Astrocyte (in vitro differentiated cells and primary cell): ENCODE measurements around the gene EID2B. TPM values are rescaled to one million over a fixed set of nuclear protein-coding genes. Genes with fewer than 3 reads are reported as not detected.

ENCODE experiments used
- DNase-seq: peaks from one replicate; pipeline ENCODE4 v3.0.0-alpha.2; 2010; ENCODE audit warnings: low read depth
- FAIRE-seq: peaks from 2 replicates; lab custom pipeline; 2011; peaks lifted over from hg19 to GRCh38; lab: Jason Lieb, UNC
- H2AFZ ChIP-seq: 2 replicates; pipeline ENCODE4 v1.6.0; 2012; ENCODE audit warnings: low read depth, low read length, inconsistent platforms
- H3K27ac ChIP-seq: 2 replicates; pipeline ENCODE4 v1.5.1; 2011; ENCODE audit warnings: low read depth, low read length, inconsistent platforms
- H3K27me3 ChIP-seq: 2 replicates; pipeline ENCODE4 v1.6.0; 2011; ENCODE audit warnings: low read length, inconsistent platforms; ENCODE audit not compliant: insufficient read depth
- H3K36me3 ChIP-seq: 2 replicates; pipeline ENCODE4 v1.5.1; 2011; ENCODE audit warnings: low read length, inconsistent platforms; ENCODE audit not compliant: insufficient read depth
- H3K4me1 ChIP-seq: 2 replicates; pipeline ENCODE4 v1.5.1; 2011; ENCODE audit warnings: low read length, inconsistent platforms; ENCODE audit not compliant: insufficient read depth
- H3K4me2 ChIP-seq: 2 replicates; pipeline ENCODE4 v1.6.0; 2012; ENCODE audit warnings: low read length, inconsistent platforms
- H3K4me3 ChIP-seq: 2 replicates; pipeline ENCODE4 v1.5.1; 2011; ENCODE audit warnings: low read depth, mild to moderate bottlenecking, low read length, inconsistent platforms; ENCODE audit not compliant: insufficient read depth
- H3K79me2 ChIP-seq: 2 replicates; pipeline ENCODE4 v1.6.0; 2012; ENCODE audit warnings: mild to moderate bottlenecking, low read length, inconsistent platforms; ENCODE audit not compliant: insufficient read depth
- H3K9ac ChIP-seq: 2 replicates; pipeline ENCODE4 v1.6.0; 2012; ENCODE audit warnings: mild to moderate bottlenecking, low read length, inconsistent platforms
- H3K9me3 ChIP-seq: 2 replicates; pipeline ENCODE4 v1.5.1; 2012; ENCODE audit warnings: low read depth, mild to moderate bottlenecking, low read length, inconsistent platforms; ENCODE audit not compliant: insufficient read depth
- H4K20me1 ChIP-seq: 2 replicates; pipeline ENCODE4 v1.6.0; 2012; ENCODE audit warnings: low read length, inconsistent platforms; ENCODE audit not compliant: insufficient read depth
- H3K27ac Mint-ChIP-seq: one replicate; pipeline ENCODE4 v1.8.0; 2021; ENCODE audit warnings: mild to moderate bottlenecking, mixed read lengths; ENCODE audit not compliant: unreplicated experiment
- H3K27me3 Mint-ChIP-seq: one replicate; pipeline ENCODE4 v1.8.0; 2021; ENCODE audit warnings: low read depth, mixed read lengths; ENCODE audit not compliant: unreplicated experiment
- H3K36me3 Mint-ChIP-seq: one replicate; pipeline ENCODE4 v1.8.0; 2021; ENCODE audit warnings: low read depth, mixed read lengths; ENCODE audit not compliant: unreplicated experiment
- H3K4me1 Mint-ChIP-seq: one replicate; pipeline ENCODE4 v1.8.0; 2021; ENCODE audit warnings: low read depth, mixed read lengths; ENCODE audit not compliant: unreplicated experiment
- H3K4me3 Mint-ChIP-seq: one replicate; pipeline ENCODE4 v1.8.0; 2021; ENCODE audit warnings: mild to moderate bottlenecking, moderate library complexity, mixed read lengths; ENCODE audit not compliant: unreplicated experiment
- H3K9me3 Mint-ChIP-seq: one replicate; pipeline ENCODE4 v1.8.0; 2021; ENCODE audit warnings: mild to moderate bottlenecking, mixed read lengths; ENCODE audit not compliant: unreplicated experiment
- CTCF ChIP-seq: IDR thresholded peaks from 2 replicates; pipeline ENCODE4 v1.5.1; 2011; ENCODE audit warnings: low read depth, mild to moderate bottlenecking, inconsistent platforms, low read length, moderate library complexity; ENCODE audit not compliant: insufficient read depth
- EZH2 ChIP-seq: IDR thresholded peaks from 2 replicates; pipeline ENCODE4 v1.6.1; 2012; ENCODE audit warnings: mild to moderate bottlenecking, low read length, inconsistent platforms; ENCODE audit not compliant: insufficient read depth
- total RNA-seq: library from RNA; stranded (reverse); gene quantifications from 2 replicates; pipeline ENCODE4 v1.2.1, GENCODE V29; 2021

Gene EID2B
- total RNA-seq, 1 donor from 2014 or later, result 2.6 TPM

GRCh38 chr19:39483141-39483540, 49.5 kb downstream of the EID2B start:
- Histone ChIP-seq H3K79me2 (peaks cover 49% of the 10 kb centered on the region), H3K4me3 (no peak overlapping the region), H3K9ac (peak overlapping the region; percentile 8), H3K4me1 (peaks cover 17% of the 10 kb centered on the region), H3K27me3 (no peaks in the 10 kb centered on the region), H2AFZ (no peak overlapping the region), H3K27ac (no peak overlapping the region), H3K4me2 (no peak overlapping the region), H4K20me1 (peaks cover 23% of the 10 kb centered on the region), H3K9me3 (no peaks in the 10 kb centered on the region), H3K36me3 (peaks cover 20% of the 10 kb centered on the region)
- DNase-seq (no peak), FAIRE-seq (no peak)
- H3K27ac Mint-ChIP-seq, result no peak overlapping the region
- TF ChIP-seq EZH2, result no peak
- TF ChIP-seq CTCF, result no peak
- peaks cover 12% of the 10 kb centered on the region for H3K4me1 Mint-ChIP-seq
- peak overlapping the region; percentile 93 for H3K4me3 Mint-ChIP-seq
- H3K9me3 Mint-ChIP-seq, result no peaks in the 10 kb centered on the region
- no peaks in the 10 kb centered on the region for H3K27me3 Mint-ChIP-seq
- H3K36me3 Mint-ChIP-seq, result peaks cover 9% of the 10 kb centered on the region

- H3K4me3 Mint-ChIP-seq, result peak overlapping the region; percentile 93
- TF ChIP-seq CTCF, result no peak
- TF ChIP-seq EZH2, result no peak
- Histone ChIP-seq H2AFZ (no peak overlapping the region), H4K20me1 (peaks cover 13% of the 10 kb centered on the region), H3K36me3 (peaks cover 14% of the 10 kb centered on the region), H3K4me3 (peak overlapping the region; percentile 97), H3K4me2 (peak overlapping the region; percentile 99), H3K9me3 (no peaks in the 10 kb centered on the region), H3K79me2 (peaks cover 45% of the 10 kb centered on the region), H3K27ac (peak overlapping the region; percentile 87), H3K4me1 (peaks cover 17% of the 10 kb centered on the region), H3K9ac (peak overlapping the region; percentile 99), H3K27me3 (no peaks in the 10 kb centered on the region)
- no peaks in the 10 kb centered on the region for H3K9me3 Mint-ChIP-seq
- peak overlapping the region; percentile 78 for H3K27ac Mint-ChIP-seq
- FAIRE-seq (no peak), DNase-seq (no peak)
- peaks cover 7% of the 10 kb centered on the region for H3K36me3 Mint-ChIP-seq
- H3K27me3 Mint-ChIP-seq, result no peaks in the 10 kb centered on the region
- peaks cover 12% of the 10 kb centered on the region for H3K4me1 Mint-ChIP-seq
These were observed 51.0 kb downstream of the EID2B start for GRCh38 chr19:39481676-39482075.

GRCh38 chr19:39481229-39481545, 51.5 kb downstream of the EID2B start:
- Histone ChIP-seq H3K27me3 (no peaks in the 10 kb centered on the region), H3K4me2 (peak overlapping the region; percentile 99), H3K4me1 (peaks cover 17% of the 10 kb centered on the region), H3K9ac (peak overlapping the region; percentile 99), H2AFZ (peak overlapping the region; percentile 76), H3K4me3 (peak overlapping the region; percentile 97), H3K9me3 (no peaks in the 10 kb centered on the region), H4K20me1 (peaks cover 9% of the 10 kb centered on the region), H3K36me3 (peaks cover 18% of the 10 kb centered on the region), H3K79me2 (peaks cover 41% of the 10 kb centered on the region), H3K27ac (peak overlapping the region; percentile 87)
- H3K27ac Mint-ChIP-seq, result peak overlapping the region; percentile 78
- peaks cover 9% of the 10 kb centered on the region for H3K36me3 Mint-ChIP-seq
- no peak for DNase-seq
- H3K9me3 Mint-ChIP-seq, result no peaks in the 10 kb centered on the region
- H3K27me3 Mint-ChIP-seq, result no peaks in the 10 kb centered on the region
- H3K4me3 Mint-ChIP-seq, result peak overlapping the region; percentile 93
- H3K4me1 Mint-ChIP-seq, result peaks cover 12% of the 10 kb centered on the region
- no peak for TF ChIP-seq CTCF
- no peak for TF ChIP-seq EZH2
- no peak for FAIRE-seq
